HG02588 (cell line): ENCODE measurements around the gene PRKRIP1.
"Not testable (repeated sequence)": the region's sequence is repeated elsewhere in the genome, so short reads cannot be mapped to it uniquely, and the experiment has no call there.

Experiments
- ATAC-seq: cut with Tn5 transposase; IDR thresholded peaks from one replicate; pipeline ENCODE4 v1.9.1; 2021; ENCODE audit warnings: mild to moderate bottlenecking, moderate library complexity; ENCODE audit not compliant: unreplicated experiment

The PRKRIP1 gene

DNA sequence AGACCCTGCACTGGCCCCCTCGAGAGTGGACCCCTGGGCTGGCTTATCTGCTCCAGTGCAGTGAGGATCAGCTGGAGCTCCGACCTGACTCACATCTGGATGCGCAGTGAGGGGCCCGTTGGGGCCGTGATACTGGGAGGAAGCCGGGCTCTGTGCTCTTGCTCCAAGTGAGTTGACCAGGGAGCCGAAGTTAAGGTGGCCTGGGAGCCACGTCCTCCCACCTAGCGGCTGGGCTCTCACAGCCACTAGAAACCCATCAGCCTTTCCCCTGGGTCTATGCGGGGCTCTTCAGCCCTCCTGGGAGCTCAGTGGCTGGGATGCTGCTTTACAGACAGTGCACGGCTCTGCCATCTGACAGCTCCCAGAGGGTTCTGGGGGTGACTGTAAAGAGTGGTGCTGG lies 59.4 kb downstream of the PRKRIP1 start:
- ATAC-seq, result no peak

GRCh38 chr7:102456327-102456726 lies 60.2 kb downstream of the PRKRIP1 start:
- ATAC-seq, result no peak

- no peak for ATAC-seq
Measured at GRCh38 chr7:102457352-102457924, 61.3 kb downstream of the PRKRIP1 start.

DNA sequence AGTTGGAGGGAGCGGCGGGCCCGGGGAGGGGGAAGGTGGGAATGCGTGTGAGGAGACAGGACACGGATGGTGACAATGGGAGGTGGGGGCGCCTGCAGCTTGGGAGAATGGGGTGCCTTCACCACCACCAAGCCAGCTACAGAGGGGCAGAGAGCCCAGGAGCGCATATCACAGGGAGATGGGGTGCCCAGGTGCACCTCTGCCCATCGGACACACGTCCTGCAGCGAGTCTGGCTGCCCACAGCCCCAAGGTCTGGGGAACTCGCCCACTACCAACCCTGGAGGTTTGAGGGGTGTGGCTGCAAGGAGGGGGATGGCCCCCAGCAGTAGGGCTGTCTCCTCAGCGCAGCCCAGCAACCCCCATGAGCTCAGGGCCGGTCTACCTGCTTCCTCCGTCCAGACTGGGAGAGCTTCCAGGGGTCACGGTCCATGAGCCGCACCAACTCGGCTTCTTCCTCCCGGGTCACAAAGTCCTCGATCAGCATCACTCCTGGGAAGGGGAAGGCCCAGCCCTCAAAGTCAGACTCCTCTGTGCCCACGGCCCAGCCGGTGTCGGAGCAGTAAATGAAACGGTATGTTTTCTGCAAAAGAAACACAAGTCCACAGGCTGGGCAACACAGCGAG lies 63.2 kb downstream of the PRKRIP1 start:
- ATAC-seq, result no peak

- ATAC-seq, result no peak
Measured at GRCh38 chr7:102460467-102460866, 64.3 kb downstream of the PRKRIP1 start.

GRCh38 chr7:102463841-102464576 lies 67.8 kb downstream of the PRKRIP1 start:
- ATAC-seq, result peak; percentile 2

- ATAC-seq, result peak; percentile 87
Measured at GRCh38 chr7:102464577-102465280, 68.6 kb downstream of the PRKRIP1 start, which contains the start of the genes ALKBH4 and LRWD1. Gene ALKBH4 (minus strand): TSS chr7:102464863. CDS start chr7:102464836, 27 bp downstream. Gene LRWD1 (plus strand): TSS chr7:102464984. CDS start chr7:102465081, 97 bp downstream.

DNA sequence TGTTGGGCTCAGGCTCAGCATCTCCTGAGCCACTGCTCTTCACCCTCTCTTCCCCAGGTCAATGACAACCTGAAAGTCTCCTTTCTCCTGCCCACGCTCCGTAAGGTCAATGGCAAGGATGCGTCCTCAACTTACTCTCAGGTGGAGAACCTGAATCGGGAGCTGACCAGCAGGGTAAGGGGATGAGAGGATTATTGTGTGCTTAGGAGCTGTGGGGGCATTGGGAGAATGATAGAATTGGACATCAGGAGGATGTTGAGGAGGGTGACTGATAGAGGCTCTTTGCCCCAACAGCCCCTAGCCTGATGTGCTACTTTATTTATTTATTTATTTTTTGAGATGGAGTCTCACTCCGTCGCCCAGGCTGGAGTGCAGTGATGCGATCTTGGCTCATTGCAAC lies 69.9 kb downstream of the PRKRIP1 start:
- no peak for ATAC-seq

- ATAC-seq, result no peak
Measured at GRCh38 chr7:102467581-102468477, 71.7 kb downstream of the PRKRIP1 start.

- ATAC-seq, result no peak
Measured at GRCh38 chr7:102468478-102469350, 72.6 kb downstream of the PRKRIP1 start.

DNA sequence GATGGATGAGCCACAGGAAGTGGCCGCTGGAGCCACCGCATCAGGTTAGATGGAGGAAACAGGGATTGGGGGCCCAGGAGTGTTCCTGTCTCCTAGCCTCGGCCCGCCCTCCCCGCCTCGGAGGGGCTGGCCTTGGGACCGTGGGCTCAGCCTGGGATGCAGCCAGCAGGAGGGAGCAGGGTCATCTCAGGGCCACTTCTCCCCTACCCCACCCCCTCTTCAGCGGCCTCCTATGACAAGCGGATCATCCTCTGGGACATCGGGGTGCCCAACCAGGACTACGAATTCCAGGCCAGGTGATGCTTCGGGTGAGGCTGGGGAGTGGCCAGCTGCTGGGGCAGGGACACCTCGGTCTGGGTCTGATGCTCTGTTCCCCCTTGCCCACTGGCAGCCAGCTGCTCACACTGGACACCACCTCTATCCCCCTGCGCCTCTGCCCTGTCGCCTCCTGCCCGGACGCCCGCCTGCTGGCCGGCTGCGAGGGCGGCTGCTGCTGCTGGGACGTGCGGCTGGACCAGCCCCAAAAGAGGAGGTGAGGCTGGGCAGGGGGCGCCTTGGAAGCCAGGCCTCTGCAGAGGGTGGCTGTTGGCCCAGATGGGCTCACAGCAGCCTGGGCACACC lies 73.3 kb downstream of the PRKRIP1 start:
- no peak for ATAC-seq

- ATAC-seq, result no peak
Measured at GRCh38 chr7:102469972-102470825, 74.0 kb downstream of the PRKRIP1 start.

- no peak for ATAC-seq
Measured at GRCh38 chr7:102471791-102472125, 75.6 kb downstream of the PRKRIP1 start.

DNA sequence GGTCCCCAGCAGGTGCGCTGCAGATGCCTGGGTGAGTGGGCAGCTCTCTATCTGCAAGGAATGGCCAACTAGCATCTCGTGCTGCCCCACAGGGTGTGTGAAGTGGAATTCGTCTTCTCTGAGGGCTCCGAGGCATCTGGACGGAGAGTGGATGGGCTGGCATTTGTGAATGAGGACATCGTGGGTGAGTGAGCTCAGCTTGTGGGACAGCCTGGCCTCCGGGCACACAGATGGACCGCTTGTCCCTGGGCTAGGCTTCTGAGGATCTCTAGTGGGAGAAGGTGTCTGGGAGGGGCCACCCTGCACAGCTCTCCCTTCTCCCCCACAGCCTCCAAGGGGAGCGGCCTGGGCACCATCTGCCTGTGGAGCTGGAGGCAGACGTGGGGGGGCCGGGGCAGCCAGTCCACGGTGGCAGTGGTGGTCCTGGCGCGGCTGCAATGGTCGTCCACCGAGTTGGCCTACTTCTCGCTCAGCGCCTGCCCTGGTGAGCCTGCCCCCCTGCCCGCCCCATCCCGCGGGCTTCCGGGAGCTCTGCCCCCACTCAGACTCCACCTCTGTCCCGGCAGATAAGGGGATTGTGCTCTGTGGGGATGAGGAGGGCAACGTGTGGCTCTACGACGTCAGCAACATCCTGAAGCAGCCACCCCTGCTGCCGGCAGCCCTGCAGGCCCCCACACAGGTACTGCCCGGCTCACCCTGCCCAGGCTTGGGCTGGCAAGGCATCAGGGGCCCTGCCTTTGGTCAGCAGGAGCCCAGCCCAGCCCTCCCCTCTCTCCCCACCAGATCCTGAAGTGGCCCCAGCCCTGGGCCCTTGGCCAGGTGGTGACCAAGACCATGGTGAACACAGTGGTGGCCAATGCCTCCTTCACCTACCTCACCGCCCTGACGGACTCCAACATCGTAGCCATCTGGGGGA lies 76.2 kb downstream of the PRKRIP1 start:
- ATAC-seq, result no peak

DNA sequence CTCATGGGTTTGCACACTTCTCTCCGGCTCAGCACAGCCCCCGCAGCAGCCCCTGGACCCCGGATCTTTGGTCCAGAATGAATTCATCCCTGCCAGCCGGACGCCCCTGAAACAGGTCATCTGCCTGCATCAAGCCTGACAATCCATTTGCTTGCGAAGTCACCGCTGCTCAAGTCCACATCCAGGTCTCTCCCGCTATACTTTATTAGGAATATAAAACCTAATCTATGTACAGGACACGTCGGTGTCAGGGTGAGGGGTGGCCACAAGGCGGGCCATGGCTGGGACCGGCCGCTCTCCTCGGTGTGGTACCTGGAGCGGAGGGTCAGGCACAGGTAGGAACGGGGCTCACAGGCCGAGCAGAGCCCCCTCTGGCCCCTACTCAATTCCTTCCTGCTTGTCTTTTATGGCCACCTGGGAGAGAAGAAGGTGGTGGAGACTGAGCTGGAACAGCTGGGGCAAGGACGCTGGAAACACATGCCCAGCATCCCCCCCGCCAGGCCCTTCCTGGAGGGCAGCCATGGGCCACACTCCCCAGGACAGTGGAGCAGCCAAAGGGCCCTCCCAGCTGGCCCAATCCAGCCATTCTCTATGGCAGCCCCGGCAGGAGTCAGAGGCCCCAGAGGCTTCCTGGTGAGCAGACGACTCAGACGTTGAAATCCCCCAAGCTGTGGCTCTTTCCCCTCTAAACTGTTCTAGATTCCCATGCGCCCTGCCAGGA lies 77.3 kb downstream of the PRKRIP1 start:
- ATAC-seq, result no peak

DNA sequence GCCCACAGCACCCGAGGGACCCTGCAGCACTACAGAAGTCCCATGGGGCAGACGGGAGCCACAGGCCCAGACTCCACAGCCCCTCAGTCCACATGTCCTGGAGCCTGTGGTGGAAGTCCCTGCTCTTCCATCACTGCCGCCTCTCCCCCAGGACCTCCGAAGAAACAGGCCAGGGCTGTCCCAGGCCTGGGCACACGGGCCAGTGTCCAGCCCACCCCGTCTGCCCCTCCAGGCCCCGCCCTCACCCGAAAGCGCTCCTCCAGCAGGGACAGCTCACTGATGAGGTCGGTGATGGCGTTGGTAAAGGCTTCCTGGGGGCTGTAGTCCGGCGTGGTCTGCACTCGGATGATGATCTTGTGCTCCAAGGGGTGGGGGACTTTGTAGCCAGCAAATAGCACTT lies 78.0 kb downstream of the PRKRIP1 start:
- not testable (repeated sequence) for ATAC-seq
